ENCODE data around the gene DYNC2H1.

DNA sequence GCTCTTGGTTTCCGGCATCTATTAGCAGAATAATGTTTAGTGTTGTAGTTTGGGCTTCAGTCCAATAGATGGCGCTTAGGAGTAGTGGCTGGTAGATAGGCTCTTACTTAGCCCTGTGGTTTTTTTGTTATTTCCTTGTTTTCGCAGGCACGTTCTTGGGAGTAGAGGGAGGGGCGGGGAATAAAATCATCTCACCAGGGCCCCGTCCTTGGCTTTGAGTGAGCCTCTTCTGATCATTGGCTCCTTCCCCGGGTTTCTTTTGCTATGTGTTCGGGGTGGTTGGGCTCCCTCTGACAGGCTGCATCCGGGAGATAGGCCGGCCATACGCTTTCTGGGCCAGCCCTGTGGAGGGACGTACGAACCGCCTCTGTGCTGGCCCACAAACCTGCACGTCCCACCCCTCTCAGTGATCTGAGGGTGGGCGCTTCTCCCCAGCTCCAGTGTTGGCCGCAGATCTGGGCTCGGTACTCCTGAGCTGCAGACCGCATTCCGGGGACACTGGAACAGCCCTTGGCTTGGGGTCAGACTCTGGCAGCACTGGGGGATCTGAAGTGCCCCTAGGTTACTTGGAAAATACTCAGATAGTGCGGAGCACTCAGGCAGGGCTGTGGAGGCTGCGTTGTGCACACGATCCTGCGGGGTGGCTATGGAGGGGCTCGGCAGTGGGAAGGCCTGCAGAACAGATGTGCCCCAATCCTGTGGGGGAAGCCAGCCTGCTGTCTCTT lies 217.0 kb downstream of the DYNC2H1 start:
- no peak for TF ChIP-seq POLR2A (IDR thresholded peaks at IDR 0.05)
- TF ChIP-seq, protein P1, sequence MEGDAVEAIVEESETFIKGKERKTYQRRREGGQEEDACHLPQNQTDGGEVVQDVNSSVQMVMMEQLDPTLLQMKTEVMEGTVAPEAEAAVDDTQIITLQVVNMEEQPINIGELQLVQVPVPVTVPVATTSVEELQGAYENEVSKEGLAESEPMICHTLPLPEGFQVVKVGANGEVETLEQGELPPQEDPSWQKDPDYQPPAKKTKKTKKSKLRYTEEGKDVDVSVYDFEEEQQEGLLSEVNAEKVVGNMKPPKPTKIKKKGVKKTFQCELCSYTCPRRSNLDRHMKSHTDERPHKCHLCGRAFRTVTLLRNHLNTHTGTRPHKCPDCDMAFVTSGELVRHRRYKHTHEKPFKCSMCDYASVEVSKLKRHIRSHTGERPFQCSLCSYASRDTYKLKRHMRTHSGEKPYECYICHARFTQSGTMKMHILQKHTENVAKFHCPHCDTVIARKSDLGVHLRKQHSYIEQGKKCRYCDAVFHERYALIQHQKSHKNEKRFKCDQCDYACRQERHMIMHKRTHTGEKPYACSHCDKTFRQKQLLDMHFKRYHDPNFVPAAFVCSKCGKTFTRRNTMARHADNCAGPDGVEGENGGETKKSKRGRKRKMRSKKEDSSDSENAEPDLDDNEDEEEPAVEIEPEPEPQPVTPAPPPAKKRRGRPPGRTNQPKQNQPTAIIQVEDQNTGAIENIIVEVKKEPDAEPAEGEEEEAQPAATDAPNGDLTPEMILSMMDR (IDR thresholded peaks at IDR 0.05) = peak in 3 of 7 experiments; percentile 26 to 29 (median 26)
